HCT116 (cell line): Measurements from ENCODE around the gene RABEP1. TPM values are rescaled to one million over a fixed set of nuclear protein-coding genes. Genes with fewer than 3 reads are reported as not detected.

ENCODE experiments used
- ATAC-seq: fragments of 200-7000 bp; cut with Tn5 transposase; 2 replicates; pipeline ENCODE4 v1.9.1; 2020; ENCODE audit warnings: mild to moderate bottlenecking, moderate library complexity
- BruUV-seq: library from RNA; stranded (reverse); fragments of 400-500 nt; replicated peaks from 2 replicates; lab custom pipeline; 2021; lab: Mats Ljungman, UMichigan
- CTCF ChIA-PET: fragments of 300-600 bp; sonication (Branson Sonifier 250); formaldehyde crosslinking; loops from one replicate; lab custom pipeline; 2021; ENCODE audit warnings: antibody characterized with exemption; lab: Charles Lee
- POLR2A ChIA-PET: fragments of 300-600, 350-600 bp; sonication (Branson Sonifier 250); formaldehyde crosslinking; loops from one replicate; lab custom pipeline; 2021; ENCODE audit warnings: antibody characterized with exemption; lab: Charles Lee
- RAD21 ChIA-PET, 2 experiments: fragments of 300-600 bp; sonication (Branson Sonifier 250); formaldehyde crosslinking; loops; one replicate each; lab custom pipeline; 2023; ENCODE audit warnings: low total read pairs in 2 of 2; ENCODE audit not compliant: uncharacterized antibody in 2 of 2, unreplicated experiment in 2 of 2, low non-redundant PET in 1 of 2; lab: Charles Lee
- DNase-seq: peaks from one replicate; pipeline ENCODE4 v3.0.0-alpha.2; 2010; ENCODE audit warnings: low read depth, low spot score
- H2AFZ ChIP-seq: fragments of 200-600 bp; shearing (Covaris generic), sonication (generic); 2 replicates; pipeline ENCODE4 v1.6.1; 2017; ENCODE audit warnings: low read depth, mixed run types, mixed read lengths, antibody characterized with exemption, low read length; ENCODE audit not compliant: poor library complexity, severe bottlenecking
- H3K27ac ChIP-seq: 2 replicates; pipeline ENCODE4 v1.5.1; 2012; ENCODE audit warnings: low read depth, low read length
- H3K27me3 ChIP-seq: fragments of 200-600 bp; sonication (generic); 2 replicates; pipeline ENCODE4 v1.6.1; 2016; ENCODE audit warnings: mixed run types, low read length, mixed read lengths; ENCODE audit not compliant: insufficient read depth
- H3K36me3 ChIP-seq, 2 experiments: fragments of 200-500 bp in 1 of 2; fragments of 200-600 bp in 1 of 2; sonication (Bioruptor generic) in 1 of 2; sonication (generic) in 1 of 2; 2 replicates each; pipeline versions ENCODE4 v1.5.1 to v1.6.1; 2014 to 2016; ENCODE audit warnings: low read length in 2 of 2, inconsistent platforms in 1 of 2, mixed read lengths in 1 of 2, mixed run types in 1 of 2; ENCODE audit not compliant: insufficient read depth in 2 of 2, control insufficient read depth in 1 of 2
- H3K4me1 ChIP-seq, 2 experiments: fragments of 200-600 bp in 1 of 2; sonication (generic) in 1 of 2; 2 replicates each; pipeline versions ENCODE4 v1.5.1 to v1.6.1; 2012 to 2017; ENCODE audit warnings: low read length in 2 of 2, inconsistent platforms in 1 of 2, mild to moderate bottlenecking in 1 of 2, mixed read lengths in 1 of 2, mixed run types in 1 of 2, moderate library complexity in 1 of 2; ENCODE audit not compliant: insufficient read depth in 2 of 2, control insufficient read depth in 1 of 2
- H3K4me2 ChIP-seq: fragments of 200-600 bp; sonication (generic); 2 replicates; pipeline ENCODE4 v1.6.1; 2017; ENCODE audit warnings: mixed run types, low read length, mixed read lengths
- H3K4me3 ChIP-seq, 2 experiments: fragments of 200-600 bp in 1 of 2; sonication (generic) in 1 of 2; replicated peaks in 1 of 2; 2 replicates each; pipeline ENCODE4 v1.5.1; 2011 to 2016; ENCODE audit warnings: low read length in 2 of 2, control low read depth in 1 of 2, low read depth in 1 of 2, mild to moderate bottlenecking in 1 of 2, mixed read lengths in 1 of 2, mixed run types in 1 of 2
- H3K79me2 ChIP-seq: fragments of 200-600 bp; sonication (generic); 2 replicates; pipeline ENCODE4 v1.6.1; 2017; ENCODE audit warnings: mild to moderate bottlenecking, mixed run types, low read length, moderate library complexity, mixed read lengths; ENCODE audit not compliant: insufficient read depth
- H3K9ac ChIP-seq: fragments of 200-600 bp; sonication (generic); 2 replicates; pipeline ENCODE4 v1.6.1; 2016; ENCODE audit warnings: low read length, mixed read lengths
- H3K9me2 ChIP-seq: fragments of 200-600 bp; sonication (generic), shearing (Covaris generic); 2 replicates; pipeline ENCODE4 v1.6.1; 2017; ENCODE audit warnings: mixed run types, mild to moderate bottlenecking, moderate library complexity; ENCODE audit not compliant: insufficient read depth
- H3K9me3 ChIP-seq, 2 experiments: fragments of 200-500 bp in 1 of 2; fragments of 200-600 bp in 1 of 2; sonication (Bioruptor generic) in 1 of 2; sonication (generic) in 1 of 2; 2 replicates each; pipeline ENCODE4 v1.6.1; 2014 to 2017; ENCODE audit warnings: low read length in 2 of 2, mixed read lengths in 2 of 2, inconsistent platforms in 1 of 2, low read depth in 1 of 2, mild to moderate bottlenecking in 1 of 2, mixed run types in 1 of 2, moderate library complexity in 1 of 2; ENCODE audit not compliant: control insufficient read depth in 1 of 2, insufficient read depth in 1 of 2
- H4K20me1 ChIP-seq: fragments of 200-600 bp; sonication (generic), shearing (Covaris generic); 2 replicates; pipeline ENCODE4 v1.6.1; 2017; ENCODE audit warnings: mixed run types, mild to moderate bottlenecking, moderate library complexity; ENCODE audit not compliant: insufficient read depth
- CBX3 ChIP-seq: IDR thresholded peaks from 2 replicates; pipeline ENCODE4 v1.6.1; 2012; ENCODE audit warnings: low read depth
- CEBPB ChIP-seq: IDR thresholded peaks from 2 replicates; pipeline ENCODE4 v1.6.1; 2012; ENCODE audit warnings: low read depth
- EGR1 ChIP-seq: IDR thresholded peaks from 2 replicates; pipeline ENCODE4 v1.6.1; 2012; ENCODE audit warnings: low read depth
- FOSL1 ChIP-seq: IDR thresholded peaks from 2 replicates; pipeline ENCODE4 v1.6.1; 2012; ENCODE audit warnings: low read depth
- POLR2A ChIP-seq: IDR thresholded peaks from 2 replicates; pipeline ENCODE4 v1.7.0; 2011; ENCODE audit warnings: borderline replicate concordance; ENCODE audit not compliant: insufficient read depth, insufficient read length; ENCODE audit errors: extremely low read depth
- RAD21 ChIP-seq: IDR thresholded peaks from 2 replicates; pipeline ENCODE4 v1.6.1; 2012; ENCODE audit warnings: low read depth, mild to moderate bottlenecking
- SP1 ChIP-seq: IDR thresholded peaks from 2 replicates; pipeline ENCODE4 v1.6.1; 2012; ENCODE audit warnings: low read depth
- TCF7L2 ChIP-seq: IDR thresholded peaks from 2 replicates; pipeline ENCODE4 v1.7.0; 2011; ENCODE audit warnings: borderline replicate concordance, inconsistent platforms; ENCODE audit not compliant: insufficient read depth, insufficient read length; ENCODE audit errors: extremely low read depth
- ZFX ChIP-seq: fragments of 450-650 bp; IDR thresholded peaks from 2 replicates; pipeline ENCODE4 v1.6.1; 2017
- intact Hi-C: fragments of 100-400 bp; cut with micrococcal nuclease; formaldehyde crosslinking; loops from 2 replicates; pipeline ENCODE4 v1.10.0; 2022
- total RNA-seq: library from RNA; stranded (reverse); gene quantifications from one replicate; pipeline ENCODE4 v1.2.1, GENCODE V29; 2021; ENCODE audit not compliant: unreplicated experiment
- TF ChIP-seq, protein P1 (sequence below), 3 experiments: fragments of 200-600 bp in 1 of 3; sonication (generic) in 1 of 3; IDR thresholded peaks in 2 of 3; conservative IDR thresholded peaks in 1 of 3; 2 replicates each; pipeline ENCODE4 v1.5.1; 2012 to 2017; ENCODE audit warnings: low read depth in 2 of 3, low read length in 2 of 3, antibody characterized with exemption in 1 of 3, borderline replicate concordance in 1 of 3, control low read depth in 1 of 3, mild to moderate bottlenecking in 1 of 3, mixed read lengths in 1 of 3, mixed run types in 1 of 3, moderate library complexity in 1 of 3; ENCODE audit not compliant: insufficient read depth in 1 of 3
- TF ChIP-seq, protein P2 (sequence below): IDR thresholded peaks from 2 replicates; pipeline ENCODE4 v1.6.1; 2012

RABEP1 gene
- total RNA-seq, 1 experiment from 2014 or later, result 38.5 TPM

DNA sequence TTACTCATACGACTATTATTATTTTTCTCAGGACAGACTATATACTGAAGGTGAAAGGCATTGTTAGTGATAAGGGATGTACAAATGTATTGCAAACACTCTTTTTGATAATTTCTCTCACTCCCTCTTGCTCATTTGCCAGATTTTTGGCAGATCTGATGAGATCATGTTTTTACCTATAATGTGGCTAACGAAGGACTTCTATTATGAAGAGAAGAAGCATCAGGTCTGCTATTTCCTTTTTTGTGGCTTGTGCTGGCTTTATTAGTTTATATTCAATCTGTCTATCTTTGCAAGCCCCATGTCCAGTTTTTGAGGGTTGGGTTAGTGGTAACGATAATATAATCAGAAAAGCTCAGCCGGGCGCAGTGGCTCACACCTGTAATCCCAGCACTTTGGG, 25.0 kb upstream of the RABEP1 start:
- TF ChIP-seq FOSL1 (no peak), TCF7L2 (no peak), EGR1 (no peak), SP1 (no peak), CEBPB (no peak), POLR2A (no peak), CBX3 (no peak), RAD21 (no peak), ZFX (no peak)
- TF ChIP-seq, protein P1, sequence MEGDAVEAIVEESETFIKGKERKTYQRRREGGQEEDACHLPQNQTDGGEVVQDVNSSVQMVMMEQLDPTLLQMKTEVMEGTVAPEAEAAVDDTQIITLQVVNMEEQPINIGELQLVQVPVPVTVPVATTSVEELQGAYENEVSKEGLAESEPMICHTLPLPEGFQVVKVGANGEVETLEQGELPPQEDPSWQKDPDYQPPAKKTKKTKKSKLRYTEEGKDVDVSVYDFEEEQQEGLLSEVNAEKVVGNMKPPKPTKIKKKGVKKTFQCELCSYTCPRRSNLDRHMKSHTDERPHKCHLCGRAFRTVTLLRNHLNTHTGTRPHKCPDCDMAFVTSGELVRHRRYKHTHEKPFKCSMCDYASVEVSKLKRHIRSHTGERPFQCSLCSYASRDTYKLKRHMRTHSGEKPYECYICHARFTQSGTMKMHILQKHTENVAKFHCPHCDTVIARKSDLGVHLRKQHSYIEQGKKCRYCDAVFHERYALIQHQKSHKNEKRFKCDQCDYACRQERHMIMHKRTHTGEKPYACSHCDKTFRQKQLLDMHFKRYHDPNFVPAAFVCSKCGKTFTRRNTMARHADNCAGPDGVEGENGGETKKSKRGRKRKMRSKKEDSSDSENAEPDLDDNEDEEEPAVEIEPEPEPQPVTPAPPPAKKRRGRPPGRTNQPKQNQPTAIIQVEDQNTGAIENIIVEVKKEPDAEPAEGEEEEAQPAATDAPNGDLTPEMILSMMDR (IDR thresholded peaks at IDR 0.05 in 2 of 3, conservative IDR thresholded peaks at IDR 0.05 in 1 of 3; ENCODE audit: borderline replicate concordance in 1 of 3, insufficient read depth in 1 of 3, low read depth in 2 of 3, low read length in 2 of 3), result no peak
- TF ChIP-seq, protein P2, sequence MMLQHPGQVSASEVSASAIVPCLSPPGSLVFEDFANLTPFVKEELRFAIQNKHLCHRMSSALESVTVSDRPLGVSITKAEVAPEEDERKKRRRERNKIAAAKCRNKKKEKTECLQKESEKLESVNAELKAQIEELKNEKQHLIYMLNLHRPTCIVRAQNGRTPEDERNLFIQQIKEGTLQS, result no peak
- H3K27ac ChIP-seq, result no peak overlapping the region
- H3K4me1 ChIP-seq, result peaks cover 0 to 2% of the 10 kb centered on the region in 2 experiments; a peak in 2 of 4 replicates
- RAD21 ChIA-PET, result no interaction called here
- H4K20me1 ChIP-seq, result no peaks in the 10 kb centered on the region
- H3K9ac ChIP-seq, result no peak overlapping the region
- H3K4me2 ChIP-seq, result no peak overlapping the region
- DNase-seq, result no peak
- POLR2A ChIA-PET, result no interaction called here
- no peaks in the 10 kb centered on the region for H3K9me2 ChIP-seq
- intact Hi-C loops, result no loop called here
- H3K79me2 ChIP-seq, result no peaks in the 10 kb centered on the region
- ATAC-seq, result no peak
- CTCF ChIA-PET, result interaction anchor here (0.7 kb wide), 1 partner anchor 19 kb away, joined by 3 read pairs; no protein-coding TSS in a partner anchor
- no peaks in the 10 kb centered on the region for H3K27me3 ChIP-seq
- no peaks in the 10 kb centered on the region for H3K9me3 ChIP-seq
- no peaks in the 10 kb centered on the region for H3K36me3 ChIP-seq
- H3K4me3 ChIP-seq, result no peak overlapping the region
- no TSS peak for BruUV-seq
- H2AFZ ChIP-seq, result no peak overlapping the region
